HG03175 (cell line): ENCODE measurements around the gene ACTG1.

ENCODE experiments used
- ATAC-seq: cut with Tn5 transposase; IDR thresholded peaks from one replicate; pipeline ENCODE4 v1.9.1; 2021; ENCODE audit warnings: mild to moderate bottlenecking, moderate library complexity; ENCODE audit not compliant: unreplicated experiment

The ACTG1 gene

DNA sequence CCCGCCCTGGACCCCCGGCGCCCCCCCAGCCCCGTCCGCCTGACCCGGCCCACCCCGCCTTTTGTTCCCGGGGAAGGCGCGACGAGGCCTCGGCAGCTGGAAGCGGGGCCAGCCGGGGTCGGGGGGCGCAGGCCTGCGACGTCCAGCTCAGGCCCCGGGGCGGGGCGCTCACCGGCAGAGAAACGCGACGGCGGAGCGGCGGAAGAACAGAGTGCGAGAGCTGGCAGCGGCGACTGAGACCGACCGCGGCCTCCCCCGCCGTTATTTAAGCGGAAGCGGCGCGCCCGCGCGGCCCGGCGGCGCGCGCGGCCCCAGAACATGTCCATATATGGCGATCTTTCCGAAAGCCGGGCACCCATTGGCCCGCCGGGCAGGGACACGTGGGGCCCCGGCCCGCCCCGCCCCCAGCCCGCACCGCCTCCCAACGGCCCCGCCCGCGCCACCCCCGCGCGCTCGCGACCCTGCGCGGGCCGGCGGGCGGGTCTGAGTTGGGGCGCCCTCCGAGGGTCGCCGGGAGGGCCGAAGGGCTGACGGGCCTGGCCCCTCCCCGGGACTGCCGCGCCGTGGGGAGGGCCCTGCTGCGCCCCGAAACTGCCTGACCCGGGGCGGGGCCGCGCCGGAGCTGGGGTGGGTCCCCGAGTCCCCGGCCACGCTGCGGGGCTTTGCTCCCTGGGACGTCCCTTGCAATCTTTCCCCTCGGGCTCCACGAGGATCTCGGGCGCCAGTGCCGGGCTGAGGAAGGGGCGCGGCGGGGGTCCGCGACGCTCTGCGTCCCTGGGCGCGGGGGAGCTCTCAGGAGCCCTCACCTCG is at the start of gene ACTG1:
Gene ACTG1, minus strand, starts transcription at position 238 of the 810 bp plus-strand sequence. CDS start 445 bp downstream, outside the sequence.
- ATAC-seq: peak; percentile 42

DNA sequence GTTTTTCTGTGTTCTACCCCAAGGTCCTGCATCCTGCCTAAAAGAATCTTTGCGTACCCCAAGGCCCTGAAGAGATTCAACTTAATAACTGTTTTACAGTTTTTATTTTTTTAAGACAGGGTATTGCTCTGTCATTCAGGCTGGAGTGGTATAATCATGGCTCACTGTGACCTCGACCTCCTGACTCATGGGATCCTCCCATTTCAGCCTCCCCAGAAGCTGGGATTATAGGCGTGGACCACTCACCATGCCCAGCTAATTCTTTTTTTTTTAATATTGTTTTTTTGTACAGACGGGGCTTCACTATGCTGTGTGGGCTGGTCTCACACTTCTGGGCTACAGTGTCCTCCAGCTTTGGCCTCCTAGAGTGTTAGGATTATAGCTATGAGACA is 48.9 kb upstream of the ACTG1 start:
- no peak for ATAC-seq

DNA sequence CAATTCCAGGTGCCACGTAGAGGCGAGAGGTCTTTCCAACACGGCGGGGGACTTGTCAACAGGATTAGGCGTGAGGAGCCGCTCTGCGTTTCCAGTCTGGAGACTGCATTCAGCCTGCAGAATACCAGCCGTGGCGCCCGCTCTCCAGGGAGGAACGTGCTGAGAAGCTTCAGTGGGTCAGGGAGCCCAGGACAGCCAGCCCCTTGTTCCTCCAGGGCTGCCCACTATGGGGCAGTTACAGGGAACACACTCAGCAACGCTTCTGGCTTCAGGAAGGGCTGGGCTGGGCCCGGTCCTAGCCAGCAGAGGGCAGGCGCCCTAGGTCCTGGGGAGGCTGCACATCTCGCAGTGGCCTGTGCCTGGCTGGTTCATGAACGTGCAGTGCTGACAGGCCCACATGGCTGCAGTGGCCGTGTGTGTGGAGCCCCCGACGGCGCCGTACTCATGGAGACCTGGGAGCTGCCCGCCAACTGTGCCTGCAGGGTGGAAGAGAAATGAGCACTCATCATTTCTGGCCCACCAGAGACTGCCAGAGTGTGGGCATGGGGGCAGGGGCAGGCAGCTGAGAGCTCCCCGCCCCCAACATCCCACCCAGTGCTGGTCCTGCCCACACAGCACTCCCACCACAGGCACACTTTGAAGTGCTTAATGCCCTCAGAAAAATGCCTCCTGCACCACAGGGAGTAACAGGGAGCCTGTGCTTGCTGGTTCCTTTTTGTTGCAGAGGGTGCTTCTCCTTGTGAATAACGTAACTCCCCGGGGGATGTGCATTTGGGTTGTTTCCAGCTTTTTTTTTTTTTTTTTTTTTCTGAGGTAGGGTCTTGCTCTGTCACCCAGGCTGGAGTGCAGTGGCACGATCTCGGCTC is 46.6 kb upstream of the ACTG1 start:
- ATAC-seq: no peak

DNA sequence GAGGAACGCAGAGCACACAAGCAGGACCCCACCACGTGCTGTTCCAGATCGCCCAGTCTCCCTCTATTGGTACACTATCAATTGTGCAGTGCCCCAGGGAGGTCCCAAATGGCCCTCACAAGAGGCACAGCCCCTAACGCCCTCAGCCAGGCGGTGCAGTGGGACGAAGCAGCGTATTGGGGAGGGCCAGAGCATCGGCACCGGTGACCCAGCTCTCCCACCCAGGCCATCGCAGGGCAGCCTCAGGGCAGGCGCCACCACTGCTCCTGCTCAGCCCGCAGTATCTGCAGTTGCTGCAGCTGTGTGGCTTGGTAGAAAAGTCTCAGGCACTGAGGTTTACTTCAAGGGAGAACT is 45.5 kb upstream of the ACTG1 start:
- ATAC-seq: no peak

DNA sequence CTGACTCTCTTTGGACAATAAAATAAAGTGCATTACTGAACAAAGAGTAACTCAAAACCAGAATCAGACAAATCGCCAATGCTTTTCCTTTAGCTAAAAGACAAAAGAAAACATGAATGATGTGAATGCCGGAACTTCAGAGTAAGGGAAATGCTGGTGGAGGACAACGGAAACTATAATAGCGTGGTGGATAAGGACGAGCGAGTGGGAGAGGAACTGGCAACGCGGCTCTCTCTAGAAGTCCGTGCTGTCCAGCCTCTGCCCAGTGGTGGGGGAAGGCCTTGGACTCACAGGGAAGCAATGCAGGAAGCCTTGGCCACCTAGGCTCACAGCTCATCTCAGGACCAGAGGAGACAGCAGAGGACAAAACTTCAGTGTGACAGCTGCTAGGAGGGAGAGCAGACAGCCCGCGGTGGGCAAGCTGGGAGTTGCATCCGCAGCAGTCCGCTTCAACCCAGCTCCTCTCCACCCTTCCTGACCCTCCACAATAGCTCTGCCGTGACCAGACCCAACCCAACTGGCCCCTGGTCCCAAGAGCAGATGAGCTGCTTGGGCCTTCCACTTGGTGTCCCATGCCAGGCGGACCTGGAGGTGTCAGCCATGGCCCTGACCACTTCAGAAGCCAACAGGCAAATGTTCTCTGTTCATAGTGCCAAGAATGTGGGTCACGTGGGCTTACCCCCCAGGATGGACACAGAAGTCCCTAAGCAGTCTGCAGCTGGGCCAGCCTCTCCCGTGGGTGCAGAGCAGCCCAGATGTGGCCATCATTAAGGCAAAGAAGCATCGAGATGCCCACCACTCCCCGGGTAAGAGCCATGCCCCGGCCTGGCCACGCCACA is 44.9 kb upstream of the ACTG1 start:
- no peak for ATAC-seq

DNA sequence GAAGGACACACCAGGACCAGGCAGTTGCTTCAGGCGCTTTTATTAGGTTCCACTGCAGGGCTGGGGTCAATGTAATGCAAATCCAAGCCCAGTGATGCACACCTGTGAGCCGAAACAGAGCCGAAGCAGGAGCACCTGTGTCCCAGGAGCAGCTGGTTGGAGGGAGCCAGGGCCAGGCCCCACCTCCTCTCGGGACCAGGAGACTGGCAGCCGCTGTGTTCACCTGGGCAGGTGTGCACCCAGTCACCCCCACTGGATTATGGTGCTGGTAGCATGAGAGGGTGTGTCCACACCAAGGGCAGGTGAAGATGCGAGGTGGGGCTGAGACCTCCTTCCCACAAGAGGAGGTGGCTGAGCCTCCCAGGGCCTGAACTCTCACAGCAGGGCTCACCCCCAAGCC is 44.3 kb upstream of the ACTG1 start:
- no peak for ATAC-seq

DNA sequence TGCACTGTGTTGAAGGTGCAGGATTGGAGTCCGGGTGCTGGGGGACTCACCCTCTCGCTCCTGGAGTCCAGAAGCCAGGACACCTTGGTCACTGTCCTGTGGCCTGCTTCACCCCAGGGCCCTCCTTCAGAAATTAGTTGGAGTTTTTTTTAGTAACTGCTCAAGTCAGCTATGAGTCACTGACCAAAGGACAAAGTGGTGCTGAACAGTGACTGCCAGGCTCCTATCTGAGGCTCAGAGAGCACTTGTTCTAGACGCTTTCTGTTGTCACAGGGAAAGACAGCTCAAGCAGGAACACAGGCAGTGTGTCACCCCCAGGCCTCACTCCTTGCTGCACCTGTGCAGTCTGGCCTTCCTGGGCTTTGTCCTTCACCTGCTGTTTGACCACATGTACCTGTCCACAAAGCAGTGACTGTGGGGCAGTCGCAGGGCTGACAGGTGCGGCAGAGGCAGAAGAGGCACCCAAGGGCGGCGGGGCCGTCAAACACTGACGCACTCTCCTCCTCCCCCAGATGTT is 43.6 kb upstream of the ACTG1 start:
- ATAC-seq: no peak

DNA sequence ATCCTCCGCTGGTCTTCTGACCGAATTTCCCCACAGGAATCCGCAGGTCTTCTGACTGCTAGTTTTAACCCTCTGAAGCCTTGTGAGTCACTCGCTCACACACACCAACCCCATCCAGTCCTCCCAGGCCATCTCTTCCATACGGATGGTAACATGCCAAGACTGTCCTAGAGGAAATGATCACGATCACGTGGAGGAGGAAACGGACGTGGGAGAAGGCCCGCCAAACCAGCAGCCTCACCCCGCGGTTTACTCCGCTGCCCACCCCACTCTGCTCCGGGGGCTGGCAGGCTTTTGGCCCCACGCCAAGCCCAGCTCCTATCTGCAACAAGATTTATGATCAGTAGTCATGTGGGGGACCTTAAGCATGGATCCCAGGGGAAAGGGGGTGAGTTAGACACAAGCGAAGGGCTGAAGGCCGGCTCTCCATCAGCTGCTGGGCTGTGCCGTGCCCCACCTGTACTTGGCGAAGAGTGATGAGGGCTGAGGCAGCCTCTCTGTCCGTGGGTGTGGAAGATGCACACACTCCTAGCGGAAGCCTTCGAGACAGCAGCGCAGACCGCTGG is 41.1 kb upstream of the ACTG1 start:
- no peak for ATAC-seq

DNA sequence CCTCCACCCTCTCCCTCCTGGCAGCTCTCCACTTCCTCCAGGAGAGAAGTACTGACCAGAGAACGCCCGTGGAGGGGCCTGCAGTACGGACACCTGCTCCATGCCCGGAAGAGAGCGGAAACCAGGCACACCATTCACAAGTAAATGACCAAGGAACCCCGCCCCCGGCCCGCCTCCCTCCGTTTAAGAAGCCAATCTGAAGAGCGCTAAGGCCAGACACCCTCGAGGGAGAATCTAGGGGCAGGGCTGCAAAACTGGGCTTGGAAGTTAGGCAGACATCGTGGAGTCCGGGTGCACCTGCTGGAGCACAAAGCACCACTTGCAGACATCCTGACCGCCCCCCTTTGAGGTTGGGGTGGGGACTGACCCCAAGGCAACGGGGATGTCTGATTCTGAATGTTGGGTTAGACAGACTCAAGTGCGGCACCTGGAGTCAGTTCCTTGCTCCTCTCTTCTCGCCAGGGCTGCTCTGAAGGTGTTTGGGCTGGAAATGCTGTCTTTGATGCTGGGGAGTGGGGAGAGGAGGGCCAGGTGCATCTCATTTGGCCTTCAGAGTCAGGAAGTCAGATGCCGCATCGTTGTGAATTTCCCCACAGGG is 40.5 kb upstream of the ACTG1 start:
- ATAC-seq: peak; percentile 45

DNA sequence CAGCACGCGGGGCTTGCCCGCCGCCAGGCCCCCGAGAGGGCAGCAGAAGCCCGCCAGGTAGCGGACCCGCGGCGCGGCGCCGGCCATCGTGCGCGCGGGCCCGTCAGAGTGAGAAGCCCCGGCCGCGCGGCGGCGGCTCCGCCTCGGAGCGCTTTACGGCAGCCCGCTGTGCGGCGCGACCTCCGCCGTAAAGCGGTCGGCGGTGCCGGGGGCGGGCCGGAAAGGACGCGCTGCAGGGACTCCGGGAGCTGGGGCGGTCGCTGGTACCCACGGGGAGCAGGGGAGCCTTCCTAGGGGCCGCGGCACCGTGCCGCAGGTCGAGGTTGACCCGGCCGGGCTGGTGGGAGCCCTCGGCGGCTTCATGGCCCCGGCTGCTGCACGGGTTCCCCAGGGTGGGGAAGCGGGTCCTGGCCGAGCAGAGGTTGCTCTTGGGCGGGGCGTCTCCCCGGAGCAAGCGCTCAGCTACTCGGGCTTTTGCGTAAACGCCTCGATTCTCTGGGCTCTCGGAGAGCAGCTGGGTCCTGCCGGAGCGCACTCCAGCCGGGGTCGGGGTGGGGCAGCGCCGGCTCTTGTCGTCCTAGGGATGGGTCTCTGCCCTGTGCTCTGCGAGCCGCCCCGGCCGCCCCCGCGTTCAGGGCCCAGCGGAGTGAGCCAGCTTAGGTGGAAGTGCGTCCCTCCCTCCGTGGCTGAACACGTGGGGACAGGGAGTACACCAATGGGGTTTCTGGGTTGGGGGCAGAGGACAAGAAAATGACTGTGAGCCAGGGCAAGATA is 39.8 kb upstream of the ACTG1 start, which contains the start of gene FAAP100:
Gene FAAP100, minus strand, starts transcription at position 110 of the 774 bp plus-strand sequence. Its CDS starts 23 bp downstream, at position 87.
- ATAC-seq: peak; percentile 62

DNA sequence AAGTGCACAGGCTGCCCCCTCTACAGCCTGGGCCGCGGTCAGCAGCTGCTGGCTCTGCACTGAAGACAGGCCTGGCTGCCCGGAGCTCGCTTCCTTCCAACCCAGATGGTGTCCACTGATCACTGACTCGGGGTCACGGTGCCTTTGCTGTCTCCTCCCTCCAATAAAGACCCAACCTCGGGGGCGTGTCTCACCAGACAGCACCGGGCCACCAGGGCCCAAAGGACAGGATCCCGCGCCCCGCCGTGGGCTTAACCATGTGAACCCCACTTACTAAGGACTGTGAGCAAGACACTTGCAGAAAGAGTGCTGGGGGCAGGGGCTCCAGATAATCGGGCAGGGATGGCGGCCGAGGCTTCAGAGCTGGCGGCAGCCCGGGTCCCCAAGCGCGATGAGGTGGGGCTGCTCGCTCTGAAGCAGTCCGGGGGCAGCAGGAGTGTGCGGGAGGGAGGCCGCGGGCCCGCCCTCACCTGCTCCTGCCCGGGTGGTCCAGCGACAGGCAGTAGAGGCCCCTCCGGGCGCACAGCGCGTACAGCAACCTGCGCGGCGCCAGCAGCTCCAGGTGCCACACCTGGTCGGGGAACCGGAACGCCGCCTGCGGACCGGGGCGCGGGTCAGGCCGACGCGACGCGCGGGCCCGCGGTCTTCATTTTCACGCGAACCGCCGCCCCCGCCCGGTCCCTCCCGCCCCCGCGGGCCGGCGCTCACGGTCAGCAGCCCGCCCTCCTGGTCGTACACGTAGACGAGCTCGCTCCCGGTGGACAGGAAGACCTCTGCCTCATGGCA is 39.1 kb upstream of the ACTG1 start:
- ATAC-seq: no peak

DNA sequence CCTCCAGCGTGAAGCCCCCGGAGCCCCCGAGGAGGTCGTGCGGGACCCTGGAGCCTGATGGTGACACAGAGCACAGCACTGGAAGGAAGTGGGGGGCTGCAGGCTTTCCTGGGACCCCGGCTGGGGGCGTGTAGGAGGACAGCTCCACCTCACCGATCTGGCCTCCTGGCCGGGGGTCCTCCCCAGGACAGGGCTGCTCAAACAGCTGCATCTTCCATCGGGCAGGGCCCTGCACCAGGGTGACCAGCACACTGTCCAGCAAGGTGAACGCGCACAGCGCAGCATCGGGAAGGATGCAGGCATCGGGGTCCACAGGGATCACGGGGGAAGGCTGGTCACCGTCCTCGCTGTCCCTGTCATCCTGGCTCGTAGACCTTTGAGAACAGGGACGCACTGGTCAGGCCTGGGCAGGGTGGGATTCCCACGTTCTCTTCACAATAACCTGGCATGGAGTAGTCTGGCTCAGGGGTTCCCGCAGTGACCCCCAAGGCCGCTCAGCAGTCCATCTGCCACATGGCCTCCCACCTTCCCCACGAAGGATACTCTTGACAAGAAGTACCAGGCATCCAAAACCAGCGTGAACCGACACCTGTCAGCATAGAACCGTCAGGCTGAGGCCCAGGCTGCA is 38.3 kb upstream of the ACTG1 start:
- ATAC-seq: no peak

DNA sequence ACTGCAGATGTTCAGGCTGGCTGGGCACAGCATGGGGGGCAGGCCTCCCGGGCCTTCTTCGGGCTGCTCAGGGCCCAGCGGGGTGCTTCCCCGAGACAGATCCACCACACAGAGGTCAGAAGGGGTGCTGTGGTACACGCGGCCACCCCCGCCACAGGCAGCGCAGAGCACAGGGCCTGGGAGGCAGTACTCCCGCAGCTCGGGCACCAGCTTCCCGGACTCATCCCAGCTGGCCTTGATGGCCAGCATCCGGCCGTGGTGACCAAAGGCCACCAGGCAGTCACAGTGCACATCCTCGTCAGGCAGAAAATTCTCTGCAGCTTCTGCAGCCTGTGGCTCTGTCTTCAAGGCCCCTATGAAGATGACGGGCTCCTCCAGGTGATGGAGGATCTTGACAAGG is 37.7 kb upstream of the ACTG1 start:
- ATAC-seq: no peak

DNA sequence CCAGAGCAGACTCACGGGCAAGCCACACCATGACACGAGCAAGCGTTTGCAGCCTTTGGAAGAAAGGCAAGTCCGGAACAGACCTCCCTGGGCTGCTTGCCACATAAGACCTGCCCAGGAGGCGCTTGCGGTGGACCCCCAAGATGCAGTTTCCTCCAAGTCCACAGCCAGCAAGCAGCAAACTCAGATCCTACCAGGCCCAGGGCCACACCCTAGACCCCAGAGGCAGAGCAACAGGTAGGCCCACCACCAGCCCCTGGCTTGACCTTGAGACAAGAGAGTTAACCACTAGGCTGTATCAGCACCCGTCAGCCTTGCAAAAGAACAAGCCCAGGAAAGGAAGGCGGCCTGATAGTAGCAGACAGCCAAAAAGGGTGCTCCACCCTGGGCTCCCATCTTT is 37.2 kb upstream of the ACTG1 start:
- no peak for ATAC-seq

DNA sequence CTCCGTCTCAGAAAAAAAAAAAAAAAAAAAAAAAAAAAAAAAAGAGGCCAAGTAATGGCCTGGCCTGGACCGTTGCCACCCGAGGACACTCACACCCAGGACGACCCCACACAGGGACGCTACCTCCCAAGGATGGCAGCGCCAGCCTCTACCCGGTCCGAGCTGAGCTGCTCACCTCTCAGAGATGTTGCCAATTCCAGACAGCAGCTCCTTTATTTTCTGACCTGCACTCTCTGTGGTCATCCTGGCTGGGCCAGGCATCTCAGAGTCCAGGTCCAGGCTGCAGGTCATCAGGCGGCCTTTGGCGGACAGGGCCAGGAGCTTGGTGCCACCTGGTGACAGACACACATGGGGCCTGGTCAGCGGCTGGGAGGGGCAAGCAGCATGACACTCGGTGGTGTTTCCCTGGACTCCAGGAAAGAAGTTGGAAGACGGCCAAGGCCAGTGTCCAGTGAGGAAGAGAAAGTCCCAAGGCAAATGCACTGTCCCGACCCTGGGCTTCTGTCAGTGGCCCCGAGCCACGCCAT is 36.5 kb upstream of the ACTG1 start:
- ATAC-seq: no peak

DNA sequence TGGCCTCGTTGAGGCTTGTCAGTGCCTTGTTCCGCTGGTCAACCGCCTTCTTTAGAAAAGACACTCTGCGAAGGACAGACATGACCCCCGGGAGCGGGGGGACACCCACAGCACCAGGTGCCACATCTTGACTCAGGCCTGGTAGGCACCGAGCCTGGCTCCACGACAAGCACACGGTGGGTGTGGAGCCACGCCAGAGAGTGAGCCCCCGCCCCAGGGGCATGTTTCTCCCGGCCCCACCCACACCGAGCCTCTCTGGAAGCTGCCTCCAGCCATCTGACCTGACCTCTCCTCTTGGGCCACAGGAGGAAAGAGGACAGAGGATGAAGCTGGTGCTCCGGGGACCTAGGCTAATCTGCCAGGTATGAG is 35.0 kb upstream of the ACTG1 start:
- ATAC-seq: no peak

DNA sequence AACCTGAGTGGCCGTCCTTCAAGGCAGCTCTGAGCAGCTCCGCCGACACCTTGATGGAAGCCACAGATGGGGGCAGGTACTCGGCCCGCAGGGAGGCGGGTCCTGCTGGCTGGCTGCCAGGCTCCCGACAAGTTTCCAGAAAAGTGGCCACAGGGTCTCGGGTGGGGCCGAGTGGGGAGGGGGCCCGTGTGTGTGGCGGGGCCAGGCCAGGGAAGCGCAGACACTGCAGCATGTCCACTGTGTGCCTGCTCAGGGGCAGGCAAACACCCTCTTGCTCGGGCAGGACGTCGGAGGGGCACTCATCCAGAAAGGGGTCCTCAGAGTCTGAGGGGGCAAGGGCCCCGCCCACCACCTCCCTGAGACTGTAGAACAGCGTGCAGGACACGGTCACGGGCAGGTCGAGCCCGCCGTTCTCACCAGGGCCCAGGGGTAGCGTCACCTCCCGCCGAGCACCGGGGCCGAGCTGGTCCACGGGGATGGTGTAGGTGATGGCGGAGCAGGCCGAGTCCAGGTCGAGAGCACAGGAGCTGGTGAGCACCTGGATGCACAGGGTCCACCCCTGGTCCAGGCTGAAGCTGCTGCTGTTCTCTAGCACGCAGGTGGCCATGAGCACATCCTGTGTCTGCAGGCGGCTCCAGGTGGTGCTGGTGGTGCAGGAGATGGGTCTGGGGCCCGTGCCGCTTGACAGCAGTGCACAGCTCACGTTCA is 34.5 kb upstream of the ACTG1 start:
- ATAC-seq: no peak
